ENCODE data around the gene ATP2A3. TPM values are rescaled to one million over a fixed set of nuclear protein-coding genes. Genes with fewer than 3 reads are reported as not detected.
A peak's percentile ranks its signal among the peaks of the same experiment; 100 is the strongest.

Gene ATP2A3
- total RNA-seq, 1 experiment from 2014 or later, result 8.2 TPM

DNA sequence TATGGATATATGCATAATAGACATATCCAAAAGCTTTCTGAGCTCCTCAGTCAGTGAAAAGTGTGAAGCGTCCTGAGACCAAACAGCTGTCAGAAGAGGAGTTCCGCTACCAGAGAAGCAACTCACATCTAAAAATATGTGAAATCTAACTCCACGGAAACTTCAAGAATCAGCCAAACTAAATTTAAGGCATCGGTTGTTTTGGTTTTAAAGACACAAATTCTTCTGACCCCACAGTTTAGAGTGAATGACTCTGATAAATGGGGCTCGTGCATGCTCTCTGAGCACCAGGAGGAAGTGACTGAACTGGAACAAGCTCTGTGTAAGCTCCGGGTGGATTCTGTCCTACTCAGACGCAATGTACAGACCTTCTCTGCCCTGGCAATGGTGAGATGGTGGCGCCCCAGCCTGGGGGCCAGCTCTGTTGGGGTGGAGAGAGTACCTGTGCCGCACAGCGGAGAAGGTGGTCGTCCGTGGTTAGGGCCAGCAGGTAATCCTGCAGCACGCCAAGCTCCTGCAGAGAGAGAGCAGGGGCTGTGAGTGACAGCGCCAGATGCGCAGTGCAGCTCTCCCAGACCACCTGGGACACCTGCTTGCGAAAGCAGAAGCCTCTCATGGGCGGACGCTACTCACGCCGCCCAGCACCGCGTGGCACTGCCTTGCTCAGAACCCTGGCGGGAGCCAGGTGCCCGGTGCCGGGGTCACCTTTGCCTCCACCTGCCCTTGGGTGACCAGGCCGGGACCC, 44.4 kb upstream of the ATP2A3 start:
- intact Hi-C loops (cut with micrococcal nuclease; ENCODE audit: unreplicated experiment), result no loop called here
- BruUV-seq (replicated peaks), result no TSS peak
- no peak for DNase-seq
- no peaks in the 10 kb centered on the region for H3K36me3 ChIP-seq (ENCODE audit: control insufficient read depth, insufficient read depth, low read length)
- H3K36me3 Mint-ChIP-seq (ENCODE audit: insufficient read depth, unreplicated experiment), result peaks cover 17% of the 10 kb centered on the region
- no peak overlapping the region for H3K4me3 Mint-ChIP-seq (ENCODE audit: unreplicated experiment)
- no peaks in the 10 kb centered on the region for H3K4me1 Mint-ChIP-seq (ENCODE audit: low read depth, unreplicated experiment)
- H3K4me3 ChIP-seq (ENCODE audit: low read depth, low read length), result no peak overlapping the region
- H3K27me3 Mint-ChIP-seq (ENCODE audit: insufficient read depth, unreplicated experiment), result no peaks in the 10 kb centered on the region
- no peaks in the 10 kb centered on the region for H3K9me3 Mint-ChIP-seq (ENCODE audit: unreplicated experiment)
- H3K27ac Mint-ChIP-seq (ENCODE audit: unreplicated experiment), result no peak overlapping the region
- TF ChIP-seq, protein P1, sequence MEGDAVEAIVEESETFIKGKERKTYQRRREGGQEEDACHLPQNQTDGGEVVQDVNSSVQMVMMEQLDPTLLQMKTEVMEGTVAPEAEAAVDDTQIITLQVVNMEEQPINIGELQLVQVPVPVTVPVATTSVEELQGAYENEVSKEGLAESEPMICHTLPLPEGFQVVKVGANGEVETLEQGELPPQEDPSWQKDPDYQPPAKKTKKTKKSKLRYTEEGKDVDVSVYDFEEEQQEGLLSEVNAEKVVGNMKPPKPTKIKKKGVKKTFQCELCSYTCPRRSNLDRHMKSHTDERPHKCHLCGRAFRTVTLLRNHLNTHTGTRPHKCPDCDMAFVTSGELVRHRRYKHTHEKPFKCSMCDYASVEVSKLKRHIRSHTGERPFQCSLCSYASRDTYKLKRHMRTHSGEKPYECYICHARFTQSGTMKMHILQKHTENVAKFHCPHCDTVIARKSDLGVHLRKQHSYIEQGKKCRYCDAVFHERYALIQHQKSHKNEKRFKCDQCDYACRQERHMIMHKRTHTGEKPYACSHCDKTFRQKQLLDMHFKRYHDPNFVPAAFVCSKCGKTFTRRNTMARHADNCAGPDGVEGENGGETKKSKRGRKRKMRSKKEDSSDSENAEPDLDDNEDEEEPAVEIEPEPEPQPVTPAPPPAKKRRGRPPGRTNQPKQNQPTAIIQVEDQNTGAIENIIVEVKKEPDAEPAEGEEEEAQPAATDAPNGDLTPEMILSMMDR (IDR thresholded peaks at IDR 0.05; ENCODE audit: insufficient read depth in 1 of 2, low read depth in 1 of 2, low read length in 1 of 2, severe bottlenecking in 1 of 2, unreplicated experiment in 1 of 2), result no peak
- CTCF ChIA-PET, result interaction anchor here (1.0 kb wide), 1 partner anchor 115 kb away, joined by 3 read pairs; no protein-coding TSS in a partner anchor
- H3K9me3 ChIP-seq, result no peaks in the 10 kb centered on the region
- peaks cover 4% of the 10 kb centered on the region for H3K4me1 ChIP-seq
- POLR2A ChIA-PET, result no interaction called here
- H3K27me3 ChIP-seq (replicated peaks; ENCODE audit: control insufficient read depth, insufficient read depth, low read length), result no peaks in the 10 kb centered on the region

DNA sequence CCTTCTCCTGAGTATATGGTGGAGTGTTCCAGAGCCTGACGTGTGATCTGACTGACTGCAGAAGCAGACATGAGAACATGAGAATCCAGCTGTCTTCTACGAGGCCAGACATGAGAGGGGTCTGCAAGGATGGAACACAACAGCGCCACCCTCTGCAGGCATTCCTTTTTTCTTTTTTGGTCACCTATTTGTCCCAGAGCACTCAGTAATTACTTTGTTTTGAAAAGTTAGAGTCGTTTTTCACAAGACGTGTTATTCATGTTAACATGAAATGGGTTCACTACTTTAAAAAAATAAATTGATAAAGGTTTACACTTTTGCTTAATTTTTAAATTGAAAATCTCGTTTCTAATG, 43.8 kb upstream of the ATP2A3 start:
- Mint-ChIP-seq H3K36me3 (ENCODE audit: insufficient read depth, unreplicated experiment) (peaks cover 17% of the 10 kb centered on the region), H3K27ac (ENCODE audit: unreplicated experiment) (no peak overlapping the region), H3K9me3 (ENCODE audit: unreplicated experiment) (no peaks in the 10 kb centered on the region), H3K4me1 (ENCODE audit: low read depth, unreplicated experiment) (no peaks in the 10 kb centered on the region), H3K27me3 (ENCODE audit: insufficient read depth, unreplicated experiment) (no peaks in the 10 kb centered on the region), H3K4me3 (ENCODE audit: unreplicated experiment) (no peak overlapping the region)
- Histone ChIP-seq H3K9me3 (no peaks in the 10 kb centered on the region), H3K27me3 (replicated peaks; ENCODE audit: control insufficient read depth, insufficient read depth, low read length) (no peaks in the 10 kb centered on the region), H3K4me3 (ENCODE audit: low read depth, low read length) (no peak overlapping the region), H3K36me3 (ENCODE audit: control insufficient read depth, insufficient read depth, low read length) (no peaks in the 10 kb centered on the region), H3K4me1 (peaks cover 9% of the 10 kb centered on the region)
- TF ChIP-seq, protein P1 (IDR thresholded peaks at IDR 0.05; ENCODE audit: insufficient read depth in 1 of 2, low read depth in 1 of 2, low read length in 1 of 2, severe bottlenecking in 1 of 2, unreplicated experiment in 1 of 2), result no peak
- intact Hi-C loops (cut with micrococcal nuclease; ENCODE audit: unreplicated experiment), result no loop called here
- no peak for DNase-seq
- no TSS peak for BruUV-seq (replicated peaks)
- CTCF ChIA-PET, result interaction anchor here (1.0 kb wide), 1 partner anchor 115 kb away, joined by 3 read pairs; no protein-coding TSS in a partner anchor
- POLR2A ChIA-PET, result no interaction called here

DNA sequence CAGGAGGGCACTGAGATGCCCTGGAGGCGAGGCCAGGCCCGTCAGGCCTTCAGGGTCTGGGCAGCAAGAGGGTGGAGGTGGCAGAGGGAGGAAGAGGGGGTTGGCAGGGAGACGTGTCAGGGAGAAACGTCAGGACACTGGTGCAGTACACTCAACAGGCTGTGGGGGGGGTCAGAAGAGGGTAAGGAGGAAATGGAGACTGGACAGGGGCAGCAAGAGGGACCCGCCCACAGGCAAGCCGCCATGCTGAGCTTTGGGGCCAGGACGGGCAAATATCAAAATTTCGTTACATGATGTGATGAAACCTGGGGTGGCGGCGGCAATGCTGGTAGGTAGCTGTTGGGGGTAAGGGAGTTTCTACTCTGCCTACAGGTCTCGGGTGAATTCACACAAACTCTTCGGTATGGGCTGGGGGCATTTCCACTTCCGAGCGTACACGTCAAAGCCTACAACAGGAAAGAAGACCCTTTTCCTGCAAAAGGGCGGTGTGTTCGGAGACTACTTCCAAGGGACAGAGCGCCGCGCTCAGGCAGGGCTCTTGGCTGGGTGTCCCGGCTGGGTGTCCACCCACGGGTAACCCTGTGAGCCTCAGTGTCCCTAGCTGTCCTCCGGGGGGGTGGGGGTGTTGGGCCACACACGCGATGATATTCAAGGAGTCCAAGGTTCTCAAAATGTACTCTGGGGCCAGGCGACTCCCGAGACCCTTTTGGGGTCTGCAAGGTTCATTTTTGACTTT, 43.3 kb upstream of the ATP2A3 start:
- peaks cover 12% of the 10 kb centered on the region for H3K4me1 ChIP-seq
- DNase-seq, result no peak
- H3K36me3 ChIP-seq (ENCODE audit: control insufficient read depth, insufficient read depth, low read length), result no peaks in the 10 kb centered on the region
- H3K27me3 ChIP-seq (replicated peaks; ENCODE audit: control insufficient read depth, insufficient read depth, low read length), result no peaks in the 10 kb centered on the region
- H3K4me3 ChIP-seq (ENCODE audit: low read depth, low read length), result no peak overlapping the region
- POLR2A ChIA-PET, result no interaction called here
- H3K9me3 ChIP-seq, result no peaks in the 10 kb centered on the region
- no peak overlapping the region for H3K4me3 Mint-ChIP-seq (ENCODE audit: unreplicated experiment)
- H3K4me1 Mint-ChIP-seq (ENCODE audit: low read depth, unreplicated experiment), result no peaks in the 10 kb centered on the region
- H3K9me3 Mint-ChIP-seq (ENCODE audit: unreplicated experiment), result no peaks in the 10 kb centered on the region
- TF ChIP-seq, protein P1 (IDR thresholded peaks at IDR 0.05; ENCODE audit: insufficient read depth in 1 of 2, low read depth in 1 of 2, low read length in 1 of 2, severe bottlenecking in 1 of 2, unreplicated experiment in 1 of 2), result no peak
- peaks cover 17% of the 10 kb centered on the region for H3K36me3 Mint-ChIP-seq (ENCODE audit: insufficient read depth, unreplicated experiment)
- CTCF ChIA-PET, result interaction anchor here (0.5 to 1.0 kb wide), 2 partner anchors 114 to 162 kb away, joined by 3 read pairs; no protein-coding TSS in a partner anchor
- peak overlapping the region; percentile 7 for H3K27ac Mint-ChIP-seq (ENCODE audit: unreplicated experiment)
- H3K27me3 Mint-ChIP-seq (ENCODE audit: insufficient read depth, unreplicated experiment), result no peaks in the 10 kb centered on the region
- intact Hi-C loops (cut with micrococcal nuclease; ENCODE audit: unreplicated experiment), result no loop called here
- no TSS peak for BruUV-seq (replicated peaks)

All from Caco-2 (cell line).